SU-DHL-6 (cell line): ENCODE results near the gene TSKU.
A peak's percentile ranks its signal among the peaks of the same experiment; 100 is the strongest.

Source experiments
- H2AFZ ChIP-seq: fragments of 200-600 bp; sonication (generic); 2 replicates; pipeline ENCODE4 v1.6.1; 2014; ENCODE audit warnings: low read depth, mild to moderate bottlenecking, moderate library complexity, mixed read lengths, antibody characterized with exemption, low read length; ENCODE audit not compliant: severe bottlenecking
- H3F3A ChIP-seq: fragments of 200-600 bp; shearing (Covaris generic); 2 replicates; pipeline ENCODE4 v1.6.0; 2016; ENCODE audit warnings: antibody characterized with exemption, mild to moderate bottlenecking; ENCODE audit not compliant: insufficient read depth
- H3K27ac ChIP-seq: fragments of 200-600 bp; sonication (generic); 2 replicates; pipeline ENCODE4 v1.5.1; 2016; ENCODE audit warnings: low read depth, mild to moderate bottlenecking, low read length, moderate library complexity, mixed read lengths
- H3K27me3 ChIP-seq: fragments of 200-600 bp; sonication (generic), shearing (Covaris generic); 2 replicates; pipeline ENCODE4 v1.6.0; 2014; ENCODE audit warnings: mild to moderate bottlenecking, low read length
- H3K36me3 ChIP-seq: fragments of 200-600 bp; sonication (generic); 2 replicates; pipeline ENCODE4 v1.6.1; 2014; ENCODE audit warnings: mild to moderate bottlenecking, low read length, mixed read lengths
- H3K4me2 ChIP-seq: fragments of 300-600, 200-600 bp; shearing (Covaris generic), sonication (generic); 2 replicates; pipeline ENCODE4 v1.6.0; 2014; ENCODE audit warnings: low read length, low read depth, mild to moderate bottlenecking; ENCODE audit not compliant: poor library complexity, severe bottlenecking
- H3K4me3 ChIP-seq: fragments of 200-600 bp; sonication (generic); 2 replicates; pipeline ENCODE4 v1.5.1; 2014; ENCODE audit warnings: antibody characterized with exemption, low read length, mild to moderate bottlenecking, mixed read lengths; ENCODE audit not compliant: insufficient read depth, poor library complexity, severe bottlenecking
- H3K79me2 ChIP-seq: fragments of 200-600 bp; sonication (generic); 2 replicates; pipeline ENCODE4 v1.6.1; 2014; ENCODE audit warnings: mild to moderate bottlenecking, low read length, moderate library complexity; ENCODE audit not compliant: insufficient read depth
- H3K9ac ChIP-seq: fragments of 200-600 bp; sonication (generic); 2 replicates; pipeline ENCODE4 v1.7.0; 2014; ENCODE audit warnings: mild to moderate bottlenecking, low read length
- H3K9me2 ChIP-seq: fragments of 200-600 bp; sonication (generic); replicated peaks from 2 replicates; pipeline ENCODE4 v1.6.1; 2014; ENCODE audit warnings: low read length; ENCODE audit not compliant: insufficient read depth
- H3K9me3 ChIP-seq: fragments of 200-600 bp; sonication (generic); 2 replicates; pipeline ENCODE4 v1.6.1; 2014; ENCODE audit warnings: low read length, mixed read lengths; ENCODE audit not compliant: insufficient read depth
- H4K20me1 ChIP-seq: fragments of 200-600 bp; sonication (generic); 2 replicates; pipeline ENCODE4 v1.6.1; 2014; ENCODE audit warnings: low read depth, mild to moderate bottlenecking, antibody characterized with exemption, low read length, moderate library complexity, mixed read lengths
- EZH2phosphoT487 ChIP-seq: fragments of 200-600 bp; sonication (generic), shearing (Covaris generic); conservative IDR thresholded peaks from 2 replicates; pipeline ENCODE4 v1.6.1; 2018; ENCODE audit warnings: mild to moderate bottlenecking, antibody characterized with exemption, low read length, moderate library complexity, mixed read lengths
- TF ChIP-seq, protein P1 (sequence below): fragments of 200-600 bp; sonication (generic); IDR thresholded peaks from one replicate; pipeline ENCODE4 v1.5.1; 2017; ENCODE audit warnings: antibody characterized with exemption, mild to moderate bottlenecking, low read length, moderate library complexity; ENCODE audit not compliant: insufficient read depth, poor library complexity, severe bottlenecking

TSKU gene

DNA sequence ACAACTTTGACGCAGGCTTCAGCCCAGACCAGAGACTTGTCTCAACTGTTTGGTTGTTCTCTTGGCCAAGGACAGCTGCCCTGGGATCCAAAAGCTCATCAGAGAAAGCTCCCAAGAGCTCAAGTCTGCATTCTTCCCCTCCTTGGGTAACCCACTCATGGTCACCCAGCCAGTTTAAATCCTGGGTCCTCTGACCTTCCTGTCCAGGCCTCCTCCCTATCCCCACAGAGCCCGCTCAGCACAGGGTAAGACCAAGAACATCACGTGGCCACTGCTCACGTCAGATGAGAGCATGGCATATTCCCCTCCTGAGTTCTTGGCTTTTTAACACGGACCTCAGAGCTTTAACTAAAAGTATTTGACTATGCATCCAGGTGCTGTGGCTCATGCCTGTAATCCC, 25.8 kb downstream of the TSKU start:
- Histone ChIP-seq H3K9me2 (no peaks in the 10 kb centered on the region), H3K4me3 (no peak overlapping the region), H3K79me2 (no peaks in the 10 kb centered on the region), H3K9me3 (no peaks in the 10 kb centered on the region), H3K36me3 (no peaks in the 10 kb centered on the region), H3K9ac (no peak overlapping the region), H3F3A (no peaks in the 10 kb centered on the region), H3K27me3 (no peaks in the 10 kb centered on the region), H2AFZ (no peak overlapping the region), H3K4me2 (no peak overlapping the region), H4K20me1 (no peaks in the 10 kb centered on the region), H3K27ac (no peak overlapping the region)
- TF ChIP-seq, protein P1, sequence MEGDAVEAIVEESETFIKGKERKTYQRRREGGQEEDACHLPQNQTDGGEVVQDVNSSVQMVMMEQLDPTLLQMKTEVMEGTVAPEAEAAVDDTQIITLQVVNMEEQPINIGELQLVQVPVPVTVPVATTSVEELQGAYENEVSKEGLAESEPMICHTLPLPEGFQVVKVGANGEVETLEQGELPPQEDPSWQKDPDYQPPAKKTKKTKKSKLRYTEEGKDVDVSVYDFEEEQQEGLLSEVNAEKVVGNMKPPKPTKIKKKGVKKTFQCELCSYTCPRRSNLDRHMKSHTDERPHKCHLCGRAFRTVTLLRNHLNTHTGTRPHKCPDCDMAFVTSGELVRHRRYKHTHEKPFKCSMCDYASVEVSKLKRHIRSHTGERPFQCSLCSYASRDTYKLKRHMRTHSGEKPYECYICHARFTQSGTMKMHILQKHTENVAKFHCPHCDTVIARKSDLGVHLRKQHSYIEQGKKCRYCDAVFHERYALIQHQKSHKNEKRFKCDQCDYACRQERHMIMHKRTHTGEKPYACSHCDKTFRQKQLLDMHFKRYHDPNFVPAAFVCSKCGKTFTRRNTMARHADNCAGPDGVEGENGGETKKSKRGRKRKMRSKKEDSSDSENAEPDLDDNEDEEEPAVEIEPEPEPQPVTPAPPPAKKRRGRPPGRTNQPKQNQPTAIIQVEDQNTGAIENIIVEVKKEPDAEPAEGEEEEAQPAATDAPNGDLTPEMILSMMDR: no peak
- no peak for TF ChIP-seq EZH2phosphoT487

DNA sequence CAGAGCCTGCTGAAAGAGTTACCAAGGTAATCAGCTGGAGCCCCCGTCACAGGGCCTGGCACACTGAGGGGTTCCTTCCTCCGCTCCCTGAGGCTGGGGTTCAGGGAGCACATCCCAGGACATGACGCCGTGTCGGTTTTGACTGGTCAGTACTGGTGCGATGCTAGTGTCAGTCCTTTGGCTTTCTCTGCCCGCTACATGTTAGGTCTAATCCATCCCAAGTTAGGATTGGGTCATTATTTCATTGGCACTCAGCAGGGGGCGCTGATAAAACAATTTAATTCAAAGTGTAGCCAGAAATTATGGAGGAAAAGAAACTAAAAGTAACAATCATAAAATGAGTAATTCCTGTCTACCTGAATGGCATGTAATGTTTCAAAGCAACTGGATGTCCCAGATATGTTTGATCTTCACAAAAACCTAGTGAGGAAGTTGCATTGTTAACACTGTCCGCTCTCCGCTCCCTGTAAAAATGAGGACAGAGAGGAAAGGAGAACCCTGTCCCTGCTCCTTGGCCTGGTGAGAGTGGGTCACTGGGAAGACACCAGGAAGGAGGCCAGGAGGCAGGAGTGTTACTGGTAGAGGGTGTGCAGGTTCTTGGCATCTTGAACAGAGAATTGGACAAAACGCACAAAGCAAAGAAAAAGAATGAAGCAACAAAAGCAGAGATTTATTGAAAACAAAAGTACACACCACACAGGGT, 27.1 kb downstream of the TSKU start:
- H3K27ac ChIP-seq: no peak overlapping the region
- H3K4me3 ChIP-seq: no peak overlapping the region
- no peaks in the 10 kb centered on the region for H3K79me2 ChIP-seq
- no peak for TF ChIP-seq EZH2phosphoT487
- TF ChIP-seq, protein P1: peak; percentile 72
- H3K9me2 ChIP-seq: no peaks in the 10 kb centered on the region
- no peaks in the 10 kb centered on the region for H3K36me3 ChIP-seq
- H3K4me2 ChIP-seq: no peak overlapping the region
- peaks cover 6% of the 10 kb centered on the region; the same call in 1 of the 2 replicates for H3K9me3 ChIP-seq
- H3F3A ChIP-seq: no peaks in the 10 kb centered on the region
- H3K27me3 ChIP-seq: no peaks in the 10 kb centered on the region
- no peaks in the 10 kb centered on the region for H4K20me1 ChIP-seq
- no peak overlapping the region for H2AFZ ChIP-seq
- no peak overlapping the region for H3K9ac ChIP-seq

DNA sequence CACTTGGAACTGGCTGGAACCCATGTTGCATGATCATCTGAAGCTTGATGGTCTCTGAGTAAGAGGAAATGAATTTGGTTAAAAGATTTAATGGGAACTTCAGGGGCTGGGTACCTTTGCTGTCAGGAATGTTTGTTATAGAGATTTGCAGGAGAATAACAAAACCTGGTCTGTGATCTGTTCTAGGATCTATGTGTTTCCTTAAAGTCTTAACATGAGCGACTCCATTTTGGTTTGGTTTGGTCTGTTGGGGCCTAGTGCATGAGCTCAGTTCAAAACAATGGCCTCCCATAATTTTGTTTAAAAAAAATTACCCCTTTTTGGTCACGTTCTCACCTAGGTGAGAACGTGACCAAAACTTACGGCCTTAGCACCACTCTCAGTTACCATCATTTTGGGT, 28.1 kb downstream of the TSKU start:
- H3K27ac ChIP-seq: no peak overlapping the region
- H3K27me3 ChIP-seq: no peaks in the 10 kb centered on the region
- peaks cover 6% of the 10 kb centered on the region; the same call in 1 of the 2 replicates for H3K9me3 ChIP-seq
- H3K4me3 ChIP-seq: no peak overlapping the region
- H4K20me1 ChIP-seq: no peaks in the 10 kb centered on the region
- no peak overlapping the region for H3K9ac ChIP-seq
- no peaks in the 10 kb centered on the region for H3K36me3 ChIP-seq
- H3K4me2 ChIP-seq: no peak overlapping the region
- no peaks in the 10 kb centered on the region for H3K9me2 ChIP-seq
- H2AFZ ChIP-seq: no peak overlapping the region
- no peaks in the 10 kb centered on the region for H3F3A ChIP-seq
- TF ChIP-seq, protein P1: no peak
- TF ChIP-seq EZH2phosphoT487: no peak
- no peaks in the 10 kb centered on the region for H3K79me2 ChIP-seq
